ENCODE data around the gene ANKS3. TPM values are rescaled to one million over a fixed set of nuclear protein-coding genes. Genes with fewer than 3 reads are reported as not detected.

Gene ANKS3
- total RNA-seq, 3 donors from 2014 or later: 18.2 to 32.3 (median 21.3) TPM

DNA sequence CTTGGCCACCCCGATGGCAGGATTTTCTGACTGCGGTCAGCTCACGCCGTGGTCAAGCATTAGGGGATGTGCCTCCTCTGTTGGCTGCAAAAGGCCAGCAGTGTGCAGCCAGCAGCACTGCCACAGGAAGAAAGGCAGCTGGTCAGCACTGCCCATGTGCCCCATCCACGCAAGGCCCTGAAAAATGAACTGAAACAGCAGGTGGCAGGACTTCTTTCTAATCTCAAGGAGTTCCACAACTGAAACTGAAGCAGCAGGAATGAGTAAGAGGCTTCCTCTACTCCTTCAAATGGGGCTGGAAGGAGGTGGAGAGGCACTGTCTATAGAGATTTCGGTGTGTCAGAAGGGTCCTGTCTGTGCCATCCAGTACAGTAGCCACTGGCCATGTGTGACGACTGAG lies 29.7 kb upstream of the ANKS3 start:
- no peak for ATAC-seq
- H3K4me3 ChIP-seq: no peak overlapping the region
- peaks cover 21% of the 10 kb centered on the region for H3K4me1 ChIP-seq (ENCODE audit: low read depth)
- H3K9me3 ChIP-seq: no peaks in the 10 kb centered on the region
- intact Hi-C loops (cut with DNase I, micrococcal nuclease): no loop called here
- DNase-seq: no peak
- TF ChIP-seq, protein P1, sequence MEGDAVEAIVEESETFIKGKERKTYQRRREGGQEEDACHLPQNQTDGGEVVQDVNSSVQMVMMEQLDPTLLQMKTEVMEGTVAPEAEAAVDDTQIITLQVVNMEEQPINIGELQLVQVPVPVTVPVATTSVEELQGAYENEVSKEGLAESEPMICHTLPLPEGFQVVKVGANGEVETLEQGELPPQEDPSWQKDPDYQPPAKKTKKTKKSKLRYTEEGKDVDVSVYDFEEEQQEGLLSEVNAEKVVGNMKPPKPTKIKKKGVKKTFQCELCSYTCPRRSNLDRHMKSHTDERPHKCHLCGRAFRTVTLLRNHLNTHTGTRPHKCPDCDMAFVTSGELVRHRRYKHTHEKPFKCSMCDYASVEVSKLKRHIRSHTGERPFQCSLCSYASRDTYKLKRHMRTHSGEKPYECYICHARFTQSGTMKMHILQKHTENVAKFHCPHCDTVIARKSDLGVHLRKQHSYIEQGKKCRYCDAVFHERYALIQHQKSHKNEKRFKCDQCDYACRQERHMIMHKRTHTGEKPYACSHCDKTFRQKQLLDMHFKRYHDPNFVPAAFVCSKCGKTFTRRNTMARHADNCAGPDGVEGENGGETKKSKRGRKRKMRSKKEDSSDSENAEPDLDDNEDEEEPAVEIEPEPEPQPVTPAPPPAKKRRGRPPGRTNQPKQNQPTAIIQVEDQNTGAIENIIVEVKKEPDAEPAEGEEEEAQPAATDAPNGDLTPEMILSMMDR (IDR thresholded peaks at IDR 0.05): no peak
- H3K36me3 ChIP-seq (ENCODE audit: low read depth): peaks cover 3% of the 10 kb centered on the region

DNA sequence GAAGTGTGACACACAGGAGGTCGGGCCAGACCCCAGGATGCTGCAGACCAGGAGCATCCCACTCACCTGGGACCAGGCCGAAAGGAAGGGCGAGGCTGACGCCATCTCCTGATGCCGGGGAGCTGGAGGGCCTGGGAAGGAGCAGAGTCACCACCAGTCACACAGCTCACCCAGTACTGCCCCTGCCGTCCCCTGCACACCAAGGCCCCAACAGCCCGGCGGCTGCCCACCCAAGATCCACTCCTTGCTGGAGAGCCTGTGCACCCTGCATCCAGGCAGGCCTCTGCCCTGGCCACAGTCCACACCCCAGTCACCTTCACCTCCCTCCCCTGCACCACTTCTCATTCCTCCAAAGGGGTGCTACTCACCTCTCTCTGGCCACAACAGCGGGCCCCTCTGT lies 28.1 kb upstream of the ANKS3 start:
- Histone ChIP-seq H3K36me3 (ENCODE audit: low read depth) (peaks cover 3% of the 10 kb centered on the region), H3K4me1 (ENCODE audit: low read depth) (peaks cover 12% of the 10 kb centered on the region), H3K4me3 (no peak overlapping the region), H3K9me3 (no peaks in the 10 kb centered on the region)
- no peak for DNase-seq
- intact Hi-C loops (cut with DNase I, micrococcal nuclease): no loop called here
- no peak for ATAC-seq
- TF ChIP-seq, protein P1 (IDR thresholded peaks at IDR 0.05): no peak

DNA sequence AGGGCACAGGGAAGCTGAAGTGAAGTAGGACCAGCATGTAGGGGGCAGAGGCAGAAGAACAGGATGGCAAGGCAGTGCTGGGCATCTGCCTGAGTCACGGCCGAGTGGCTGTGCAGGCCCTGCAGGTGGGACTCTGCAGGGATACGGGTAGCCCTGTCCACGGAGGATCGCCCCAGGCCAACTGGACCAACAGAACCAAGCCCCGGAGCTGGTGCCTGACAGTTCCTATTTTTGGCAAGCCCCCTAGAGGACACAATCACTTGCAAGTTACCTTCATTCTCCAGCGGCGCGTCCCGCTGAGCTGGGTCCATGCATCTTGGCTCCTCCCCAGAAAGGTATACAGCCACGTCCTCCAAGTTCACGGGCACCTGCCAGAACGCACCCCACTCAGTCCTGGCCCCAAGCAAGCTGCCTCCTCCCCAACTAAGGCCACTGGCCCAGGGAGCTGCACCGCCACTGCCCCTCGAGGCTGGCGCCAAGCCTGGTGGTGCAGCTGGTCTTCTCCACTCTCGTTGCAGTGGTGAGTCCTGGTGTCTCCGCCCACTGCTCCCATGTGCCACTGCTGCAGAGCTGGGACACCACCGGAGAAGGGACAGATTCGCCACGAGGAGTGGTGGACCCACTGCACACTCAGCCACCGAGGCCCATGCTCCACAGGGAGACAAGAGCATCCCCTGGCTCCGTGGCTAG lies 26.3 kb upstream of the ANKS3 start:
- no peak for ATAC-seq
- TF ChIP-seq, protein P1 (IDR thresholded peaks at IDR 0.05): no peak
- intact Hi-C loops (cut with DNase I, micrococcal nuclease): no loop called here
- Histone ChIP-seq H3K36me3 (ENCODE audit: low read depth) (peaks cover 3% of the 10 kb centered on the region), H3K4me1 (ENCODE audit: low read depth) (peaks cover 4% of the 10 kb centered on the region), H3K4me3 (no peak overlapping the region), H3K9me3 (no peaks in the 10 kb centered on the region)
- DNase-seq: no peak

DNA sequence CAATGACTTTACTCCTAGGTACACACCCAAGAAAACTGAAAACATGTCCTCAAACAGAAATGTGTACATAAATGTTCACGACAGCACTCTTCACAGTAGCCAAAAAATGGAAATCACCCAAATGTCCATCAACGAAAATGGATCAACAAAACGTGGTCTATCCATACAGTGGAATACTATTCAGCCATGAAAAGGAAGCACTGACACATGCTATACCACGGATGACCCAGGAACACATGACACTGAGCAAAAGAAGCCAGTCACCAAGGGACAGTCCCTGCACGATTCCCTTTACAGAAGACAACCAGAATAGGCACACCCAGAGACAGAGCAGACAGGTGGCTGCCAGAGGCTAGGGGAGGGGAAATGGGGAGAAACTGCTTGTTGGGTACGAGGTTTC lies 21.6 kb upstream of the ANKS3 start:
- H3K36me3 ChIP-seq (ENCODE audit: low read depth): peaks cover 3% of the 10 kb centered on the region
- TF ChIP-seq, protein P1 (IDR thresholded peaks at IDR 0.05): no peak
- intact Hi-C loops (cut with DNase I, micrococcal nuclease): no loop called here
- ATAC-seq (no peak), DNase-seq (no peak)
- H3K9me3 ChIP-seq: no peaks in the 10 kb centered on the region
- no peak overlapping the region for H3K4me3 ChIP-seq
- no peaks in the 10 kb centered on the region for H3K4me1 ChIP-seq (ENCODE audit: low read depth)

DNA sequence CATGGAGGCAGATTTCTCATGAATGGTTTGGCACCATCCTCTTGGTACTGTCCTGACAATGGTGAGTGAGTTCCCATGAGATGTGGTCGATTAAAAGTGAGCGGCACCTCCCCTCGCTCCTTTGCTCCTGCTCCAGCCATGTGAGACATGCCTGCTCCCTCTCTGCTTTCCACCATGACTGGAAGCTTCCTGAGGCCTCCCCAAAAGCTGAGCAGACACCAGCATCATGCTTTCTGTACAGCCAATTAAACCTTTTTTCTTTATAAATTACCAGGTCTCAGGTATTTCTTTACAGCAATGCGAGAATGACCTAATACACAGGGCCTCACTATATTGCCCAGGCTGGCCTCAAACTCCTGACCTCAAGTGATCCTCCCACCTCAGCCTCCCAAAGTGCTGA lies 20.8 kb upstream of the ANKS3 start:
- H3K4me3 ChIP-seq: no peak overlapping the region
- intact Hi-C loops (cut with DNase I, micrococcal nuclease): no loop called here
- peaks cover 3% of the 10 kb centered on the region for H3K36me3 ChIP-seq (ENCODE audit: low read depth)
- TF ChIP-seq, protein P1 (IDR thresholded peaks at IDR 0.05): no peak
- H3K4me1 ChIP-seq (ENCODE audit: low read depth): no peaks in the 10 kb centered on the region
- DNase-seq (no peak), ATAC-seq (no peak)
- no peaks in the 10 kb centered on the region for H3K9me3 ChIP-seq

DNA sequence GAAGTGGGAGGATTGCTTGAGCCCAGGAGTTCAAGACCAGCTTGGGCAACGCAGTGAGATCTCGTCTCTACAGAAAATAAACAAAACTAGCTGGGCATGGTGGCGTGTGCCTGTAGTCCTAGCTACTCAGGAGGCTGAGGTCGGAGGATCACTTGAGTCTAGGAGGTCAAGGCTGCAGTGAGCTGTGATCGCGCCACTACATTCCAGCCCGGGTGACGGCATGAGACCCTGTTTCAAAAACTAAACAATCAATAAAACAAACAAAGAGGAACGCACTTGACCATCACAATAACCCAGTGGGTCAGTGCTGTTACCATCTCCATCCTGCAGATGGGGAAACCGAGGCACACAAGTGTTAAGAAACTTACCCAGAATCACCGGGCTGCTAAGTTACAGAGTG lies 19.2 kb upstream of the ANKS3 start:
- H3K9me3 ChIP-seq: no peaks in the 10 kb centered on the region
- no peak overlapping the region for H3K4me3 ChIP-seq
- no peak for ATAC-seq
- intact Hi-C loops (cut with DNase I, micrococcal nuclease): no loop called here
- H3K36me3 ChIP-seq (ENCODE audit: low read depth): peaks cover 3% of the 10 kb centered on the region
- DNase-seq: no peak
- TF ChIP-seq, protein P1 (IDR thresholded peaks at IDR 0.05): no peak
- no peaks in the 10 kb centered on the region for H3K4me1 ChIP-seq (ENCODE audit: low read depth)
